Testis (tissue), 3 donors: ENCODE results near the gene JPT1. TPM values are rescaled to one million over a fixed set of nuclear protein-coding genes. Genes with fewer than 3 reads are reported as not detected.
A peak's percentile ranks its signal among the peaks of the same experiment; 100 is the strongest.

ENCODE experiments used
- DNase-seq: peaks from one replicate; pipeline ENCODE4 v3.0.0-alpha.2; 2019
- H3K27ac ChIP-seq, 2 donors: fragments of 200-600 bp; sonication (generic); one replicate each; pipeline ENCODE4 v1.5.1; 2019
- H3K27me3 ChIP-seq: fragments of 200-600 bp; sonication (generic); one replicate; pipeline ENCODE4 v1.5.1; 2019
- H3K36me3 ChIP-seq: fragments of 200-600 bp; sonication (generic); one replicate; pipeline ENCODE4 v1.5.1; 2017; ENCODE audit warnings: low read depth; ENCODE audit errors: missing control alignments
- H3K4me1 ChIP-seq: fragments of 200-600 bp; sonication (generic); one replicate; pipeline ENCODE4 v1.5.1; 2019
- H3K4me3 ChIP-seq, 2 donors: fragments of 200-600 bp; sonication (generic); one replicate each; pipeline ENCODE4 v1.5.1; 2017 to 2019
- H3K9me3 ChIP-seq: fragments of 200-600 bp; sonication (generic); one replicate; pipeline ENCODE4 v1.5.1; 2017
- CTCF ChIP-seq, 3 experiments: fragments of 450-650 bp in 2 of 3; fragments of 200-600 bp in 1 of 3; sonication (generic) in 1 of 3; IDR thresholded peaks; one replicate each; pipeline ENCODE4 v1.5.1; 2016 to 2019; ENCODE audit warnings: antibody characterized with exemption in 3 of 3, mild to moderate bottlenecking in 2 of 3, moderate library complexity in 1 of 3
- POLR2A ChIP-seq: fragments of 450-650 bp; IDR thresholded peaks from one replicate; pipeline ENCODE4 v1.6.1; 2017; ENCODE audit warnings: antibody characterized with exemption, mild to moderate bottlenecking, moderate library complexity
- WGBS, 2 donors: methylation state at CpG; one replicate each; pipeline ENCODE4 v1.1.5; 2018; 5-methylcytosine and 5-hydroxymethylcytosine counted together
- intact Hi-C: fragments of 100-400 bp; cut with DNase I; formaldehyde crosslinking; loops from one replicate; pipeline ENCODE4 v1.15.1; 2023; ENCODE audit warnings: low total_unique reads
- polyA plus RNA-seq: library from polyadenylated mRNA; stranded (reverse); fragments of 350-450 nt; fragmentation: Illumina TruSeq; extraction: RNeasy Lipid Tissue Mini Kit (QIAGEN cat#74804); gene quantifications from one replicate; pipeline ENCODE4 v1.2.3, GENCODE V29; 2014; ENCODE audit warnings: low read depth, low replicate concordance; ENCODE audit not compliant: insufficient read depth
- total RNA-seq, 2 donors: library from RNA; depleted of rRNA; stranded (reverse); fragments of >200 nt; gene quantifications; one replicate each; pipeline ENCODE4 v1.2.3, GENCODE V29; 2016

The JPT1 gene
- total and polyA plus RNA-seq, 3 donors from 2014 or later: 234 to 758 (median 371) TPM

- no peak for DNase-seq
- 49 to 54% methylated on average over 6 of the region's 6 CpGs for WGBS, 2 donors
- Histone ChIP-seq H3K9me3 (no peaks in the 10 kb centered on the region), H3K4me1 (no peaks in the 10 kb centered on the region), H3K27ac (no peak overlapping the region), H3K27me3 (no peaks in the 10 kb centered on the region), H3K36me3 (no peaks in the 10 kb centered on the region), H3K4me3 (peak overlapping the region in 1 of 2 donors; percentile 68)
- intact Hi-C loops: no loop called here
- TF ChIP-seq CTCF (IDR thresholded peaks at IDR 0.05): no peak
- no peak for TF ChIP-seq POLR2A
Measured at GRCh38 chr17:75152523-75152921, 1.8 kb downstream of the JPT1 start.

- WGBS, 2 donors: 73 to 82% methylated on average over 6 of the region's 6 CpGs
- intact Hi-C loops: no loop called here
Measured at GRCh38 chr17:75151930-75152329, 2.4 kb downstream of the JPT1 start.

GRCh38 chr17:75147878-75148546 lies 6.3 kb downstream of the JPT1 start:
- no peak overlapping the region for H3K4me3 ChIP-seq
- no peak for DNase-seq
- 78 to 83% methylated on average over 6 of the region's 6 CpGs for WGBS, 2 donors
- H3K27ac ChIP-seq: no peak overlapping the region
- H3K27me3 ChIP-seq: no peaks in the 10 kb centered on the region
- H3K4me1 ChIP-seq: no peaks in the 10 kb centered on the region
- H3K36me3 ChIP-seq: no peaks in the 10 kb centered on the region
- TF ChIP-seq CTCF (IDR thresholded peaks at IDR 0.05) (no peak), POLR2A (no peak)
- no peaks in the 10 kb centered on the region for H3K9me3 ChIP-seq
- intact Hi-C loops: no loop called here

More at GRCh38 chr17:75151930-75152329, 2.4 kb downstream of the JPT1 start:
- Histone ChIP-seq H3K4me1 (no peaks in the 10 kb centered on the region), H3K27ac (no peak overlapping the region), H3K9me3 (no peaks in the 10 kb centered on the region), H3K27me3 (no peaks in the 10 kb centered on the region), H3K36me3 (no peaks in the 10 kb centered on the region), H3K4me3 (no peak overlapping the region)
- no peak for DNase-seq
- no peak for TF ChIP-seq CTCF (IDR thresholded peaks at IDR 0.05)
- no peak for TF ChIP-seq POLR2A

DNA sequence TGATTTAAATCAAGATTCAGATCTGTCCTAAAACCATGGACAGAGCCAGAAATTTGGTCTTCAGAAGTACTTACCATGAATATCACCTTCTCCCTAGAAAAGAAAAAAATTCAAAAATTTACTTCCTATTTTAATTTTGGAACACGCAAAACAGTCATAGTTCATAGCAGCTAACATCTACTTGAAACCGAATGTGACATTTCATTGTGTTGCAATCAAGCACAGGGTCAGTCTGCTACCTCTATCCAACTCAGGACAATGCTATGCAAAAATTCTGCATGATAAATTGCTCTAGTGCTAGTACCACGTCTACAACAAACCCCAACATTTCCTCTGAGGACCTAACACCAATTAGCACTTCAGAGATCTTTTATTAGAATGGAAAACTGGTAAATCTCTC lies 7.7 kb downstream of the JPT1 start:
- no peak for DNase-seq
- intact Hi-C loops: no loop called here
- no peaks in the 10 kb centered on the region for H3K36me3 ChIP-seq

More for the DNA sequence above, 7.7 kb downstream of the JPT1 start:
- H3K4me3 ChIP-seq: no peak overlapping the region
- no peaks in the 10 kb centered on the region for H3K4me1 ChIP-seq
- H3K9me3 ChIP-seq: no peaks in the 10 kb centered on the region
- no peak overlapping the region for H3K27ac ChIP-seq
- no peaks in the 10 kb centered on the region for H3K27me3 ChIP-seq
- TF ChIP-seq CTCF (IDR thresholded peaks at IDR 0.05): no peak
- TF ChIP-seq POLR2A: no peak
- 81 to 88% methylated on average over 3 of the region's 3 CpGs for WGBS, 2 donors
